Hepatocyte (in vitro differentiated cells): Measurements from ENCODE around the gene ERC2. TPM values are rescaled to one million over a fixed set of nuclear protein-coding genes. Genes with fewer than 3 reads are reported as not detected.

Experiments used
- DNase-seq: peaks from one replicate; pipeline ENCODE4 v3.0.0-alpha.2; 2016; ENCODE audit warnings: low spot score
- H2AFZ ChIP-seq: fragments of 200-600 bp; sonication (generic); 2 replicates; pipeline ENCODE4 v1.6.0; 2016; ENCODE audit warnings: antibody characterized with exemption, mild to moderate bottlenecking
- H3K27ac ChIP-seq: fragments of 200-600 bp; sonication (generic); 2 replicates; pipeline ENCODE4 v1.5.1; 2016; ENCODE audit warnings: mild to moderate bottlenecking
- H3K27me3 ChIP-seq: fragments of 200-600 bp; sonication (generic); 2 replicates; pipeline ENCODE4 v1.6.1; 2016
- H3K36me3 ChIP-seq: fragments of 200-600 bp; sonication (generic); replicated peaks from 2 replicates; pipeline ENCODE4 v1.5.1; 2016; ENCODE audit warnings: low read depth; ENCODE audit not compliant: insufficient read depth
- H3K4me1 ChIP-seq: fragments of 200-600 bp; sonication (generic); 2 replicates; pipeline ENCODE4 v1.5.1; 2016; ENCODE audit warnings: mild to moderate bottlenecking, moderate library complexity; ENCODE audit not compliant: insufficient read depth
- H3K4me2 ChIP-seq: fragments of 200-600 bp; sonication (generic); 2 replicates; pipeline ENCODE4 v1.6.0; 2016
- H3K4me3 ChIP-seq: fragments of 200-600 bp; sonication (generic); 2 replicates; pipeline ENCODE4 v1.5.1; 2016; ENCODE audit warnings: mild to moderate bottlenecking
- H3K79me2 ChIP-seq: fragments of 200-600 bp; sonication (generic); 2 replicates; pipeline ENCODE4 v1.6.0; 2017; ENCODE audit warnings: mild to moderate bottlenecking
- H3K9me2 ChIP-seq: fragments of 200-600 bp; sonication (generic); replicated peaks from 2 replicates; pipeline ENCODE4 v1.6.0; 2017; ENCODE audit warnings: mild to moderate bottlenecking; ENCODE audit not compliant: insufficient read depth
- H3K9me3 ChIP-seq: fragments of 200-600 bp; sonication (generic); 2 replicates; pipeline ENCODE4 v1.5.1; 2016; ENCODE audit warnings: low read depth, mild to moderate bottlenecking
- H4K20me1 ChIP-seq: fragments of 200-600 bp; sonication (generic); 2 replicates; pipeline ENCODE4 v1.6.0; 2016; ENCODE audit warnings: mild to moderate bottlenecking; ENCODE audit not compliant: insufficient read depth, poor library complexity, severe bottlenecking
- EZH2 ChIP-seq: fragments of 200-600 bp; sonication (generic); IDR thresholded peaks from 2 replicates; pipeline ENCODE4 v1.6.1; 2016; ENCODE audit warnings: antibody characterized with exemption, mild to moderate bottlenecking, borderline replicate concordance
- EZH2phosphoT487 ChIP-seq: fragments of 200-600 bp; sonication (generic); IDR thresholded peaks from one replicate; pipeline ENCODE4 v1.6.1; 2018; ENCODE audit warnings: antibody characterized with exemption, mild to moderate bottlenecking, low read depth, moderate library complexity; ENCODE audit not compliant: unreplicated experiment, severe bottlenecking
- WGBS: methylation state at CpG from one replicate; pipeline ENCODE4 v1.1.6; 2016; ENCODE audit warnings: low lambda C conversion rate; ENCODE audit errors: missing lambda C conversion rate; 5-methylcytosine and 5-hydroxymethylcytosine counted together
- polyA plus RNA-seq: library from polyadenylated mRNA; unstranded; fragments of >200 nt; fragmentation: Nextera tagmentation; extraction: Ambion mirVana; gene quantifications from 2 replicates; pipeline ENCODE4 v1.2.1, GENCODE V29; 2016
- total RNA-seq: library from RNA; depleted of rRNA; stranded (reverse); fragments of >200 nt; gene quantifications from 2 replicates; pipeline ENCODE4 v1.2.3, GENCODE V29; 2014
- TF ChIP-seq, protein P1 (sequence below): fragments of 200-600 bp; sonication (generic); IDR thresholded peaks from 2 replicates; pipeline ENCODE4 v1.5.1; 2016; ENCODE audit warnings: antibody characterized with exemption, mild to moderate bottlenecking; ENCODE audit not compliant: poor library complexity

Gene ERC2
- total and polyA plus RNA-seq, 2 experiments from 2014 or later, result 1.2 to 5.3 TPM

DNA sequence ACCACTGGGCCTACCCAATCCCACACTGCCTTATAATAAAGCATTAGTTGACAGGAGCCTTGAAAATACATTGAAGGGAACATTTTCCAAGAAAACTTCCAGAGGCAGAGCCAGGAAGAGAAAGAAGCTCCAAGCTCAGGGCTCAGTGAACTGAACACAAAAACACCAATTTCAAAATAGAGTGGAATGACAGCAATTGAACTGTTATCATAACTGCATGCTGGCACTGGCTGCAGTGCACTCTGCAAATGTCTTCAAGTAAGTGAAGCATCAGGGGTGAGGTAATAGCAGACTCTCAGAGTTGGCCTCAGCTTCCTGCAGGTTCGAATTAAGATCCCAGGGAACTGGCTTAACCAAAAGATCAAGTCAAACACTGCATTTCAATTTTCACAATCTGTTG is 593.2 kb downstream of the ERC2 start:
- WGBS, result 82% methylated on average over 1 of the region's 1 CpG
- TF ChIP-seq EZH2, result no peak
- TF ChIP-seq, protein P1, sequence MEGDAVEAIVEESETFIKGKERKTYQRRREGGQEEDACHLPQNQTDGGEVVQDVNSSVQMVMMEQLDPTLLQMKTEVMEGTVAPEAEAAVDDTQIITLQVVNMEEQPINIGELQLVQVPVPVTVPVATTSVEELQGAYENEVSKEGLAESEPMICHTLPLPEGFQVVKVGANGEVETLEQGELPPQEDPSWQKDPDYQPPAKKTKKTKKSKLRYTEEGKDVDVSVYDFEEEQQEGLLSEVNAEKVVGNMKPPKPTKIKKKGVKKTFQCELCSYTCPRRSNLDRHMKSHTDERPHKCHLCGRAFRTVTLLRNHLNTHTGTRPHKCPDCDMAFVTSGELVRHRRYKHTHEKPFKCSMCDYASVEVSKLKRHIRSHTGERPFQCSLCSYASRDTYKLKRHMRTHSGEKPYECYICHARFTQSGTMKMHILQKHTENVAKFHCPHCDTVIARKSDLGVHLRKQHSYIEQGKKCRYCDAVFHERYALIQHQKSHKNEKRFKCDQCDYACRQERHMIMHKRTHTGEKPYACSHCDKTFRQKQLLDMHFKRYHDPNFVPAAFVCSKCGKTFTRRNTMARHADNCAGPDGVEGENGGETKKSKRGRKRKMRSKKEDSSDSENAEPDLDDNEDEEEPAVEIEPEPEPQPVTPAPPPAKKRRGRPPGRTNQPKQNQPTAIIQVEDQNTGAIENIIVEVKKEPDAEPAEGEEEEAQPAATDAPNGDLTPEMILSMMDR, result no peak
- no peak for TF ChIP-seq EZH2phosphoT487

DNA sequence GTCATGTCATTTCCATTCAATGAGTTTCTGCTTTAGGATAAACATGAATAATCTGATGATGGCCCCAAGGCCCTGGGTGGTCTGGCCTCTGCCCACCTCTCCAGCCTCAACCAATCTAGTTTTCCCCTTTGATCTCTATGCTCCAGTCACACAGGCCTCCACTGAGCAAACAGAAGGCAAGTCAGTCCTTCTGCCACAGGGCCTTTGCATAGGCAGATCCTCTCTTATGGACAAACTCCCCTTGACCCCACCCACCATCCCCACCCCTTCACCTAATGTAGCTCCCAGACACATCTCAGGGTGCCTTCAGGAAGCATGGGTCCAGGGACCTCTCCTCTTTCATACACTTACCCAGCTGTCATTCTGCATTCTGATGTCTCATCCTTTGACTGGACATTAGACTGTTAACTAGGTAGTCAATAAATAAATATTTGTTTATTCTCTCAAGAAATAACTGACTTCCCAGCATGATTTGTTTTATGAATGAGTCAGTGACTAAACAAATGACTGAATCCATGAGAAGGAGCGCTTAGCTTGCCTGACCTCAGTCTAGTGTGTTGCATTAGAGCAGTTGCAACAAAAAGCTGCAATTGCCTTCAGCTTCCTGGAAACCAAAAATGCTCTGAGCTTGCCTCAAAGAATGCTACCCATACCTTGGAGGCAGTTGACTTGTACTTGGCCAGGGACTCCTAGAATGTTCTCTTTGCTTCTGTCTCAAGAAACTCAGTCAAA is 594.6 kb downstream of the ERC2 start:
- no peak for DNase-seq
- H3K27ac ChIP-seq, result no peak overlapping the region
- no peak overlapping the region for H3K4me3 ChIP-seq
- no peak for TF ChIP-seq EZH2phosphoT487
- H3K9me3 ChIP-seq, result no peaks in the 10 kb centered on the region
- no peaks in the 10 kb centered on the region for H3K4me1 ChIP-seq
- H4K20me1 ChIP-seq, result no peaks in the 10 kb centered on the region
- 79% methylated on average over 1 of the region's 1 CpG for WGBS
- no peaks in the 10 kb centered on the region for H3K36me3 ChIP-seq
- H3K9me2 ChIP-seq, result no peaks in the 10 kb centered on the region
- no peaks in the 10 kb centered on the region for H3K27me3 ChIP-seq
- H3K4me2 ChIP-seq, result no peak overlapping the region
- no peak overlapping the region for H2AFZ ChIP-seq
- H3K79me2 ChIP-seq, result no peaks in the 10 kb centered on the region

More for the DNA sequence above, 593.2 kb downstream of the ERC2 start:
- no peaks in the 10 kb centered on the region for H3K27me3 ChIP-seq
- no peaks in the 10 kb centered on the region for H3K36me3 ChIP-seq
- no peak overlapping the region for H2AFZ ChIP-seq
- no peaks in the 10 kb centered on the region for H3K9me3 ChIP-seq
- H3K4me3 ChIP-seq, result no peak overlapping the region
- no peaks in the 10 kb centered on the region for H3K9me2 ChIP-seq
- H3K79me2 ChIP-seq, result no peaks in the 10 kb centered on the region
- H3K4me2 ChIP-seq, result no peak overlapping the region
- no peak for DNase-seq
- H3K27ac ChIP-seq, result no peak overlapping the region
- H4K20me1 ChIP-seq, result no peaks in the 10 kb centered on the region
- peaks cover 2% of the 10 kb centered on the region for H3K4me1 ChIP-seq

DNA sequence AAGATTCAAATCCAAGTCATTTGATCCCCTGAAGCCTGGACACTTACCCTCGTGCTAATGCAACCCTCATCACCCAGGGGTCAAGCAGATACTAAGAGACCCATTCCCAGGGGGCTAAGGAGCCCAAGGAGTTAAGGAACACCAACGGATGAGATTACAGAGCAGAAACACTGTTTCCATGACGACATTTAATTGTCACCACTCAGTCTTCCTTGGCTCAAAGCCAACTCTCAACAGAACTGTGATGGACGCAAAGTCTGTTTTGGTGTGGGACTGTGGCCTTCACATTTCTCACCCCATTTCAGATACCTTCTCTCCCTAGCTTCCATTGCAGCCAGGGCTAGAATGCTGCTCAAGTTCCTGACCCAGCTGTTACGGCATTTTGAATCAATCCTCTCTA is 597.7 kb downstream of the ERC2 start:
- H3K9me2 ChIP-seq, result no peaks in the 10 kb centered on the region
- no peak overlapping the region for H3K4me2 ChIP-seq
- H3K36me3 ChIP-seq, result no peaks in the 10 kb centered on the region
- no peaks in the 10 kb centered on the region for H3K79me2 ChIP-seq
- H3K27me3 ChIP-seq, result no peaks in the 10 kb centered on the region
- TF ChIP-seq EZH2, result no peak
- TF ChIP-seq, protein P1, result no peak
- no peak for TF ChIP-seq EZH2phosphoT487
- no peak overlapping the region for H3K4me3 ChIP-seq
- DNase-seq, result no peak
- 77% methylated on average over 5 of the region's 5 CpGs for WGBS
- no peaks in the 10 kb centered on the region for H3K9me3 ChIP-seq
- no peaks in the 10 kb centered on the region for H3K4me1 ChIP-seq
- H3K27ac ChIP-seq, result no peak overlapping the region
- no peak overlapping the region for H2AFZ ChIP-seq
- H4K20me1 ChIP-seq, result no peaks in the 10 kb centered on the region

DNA sequence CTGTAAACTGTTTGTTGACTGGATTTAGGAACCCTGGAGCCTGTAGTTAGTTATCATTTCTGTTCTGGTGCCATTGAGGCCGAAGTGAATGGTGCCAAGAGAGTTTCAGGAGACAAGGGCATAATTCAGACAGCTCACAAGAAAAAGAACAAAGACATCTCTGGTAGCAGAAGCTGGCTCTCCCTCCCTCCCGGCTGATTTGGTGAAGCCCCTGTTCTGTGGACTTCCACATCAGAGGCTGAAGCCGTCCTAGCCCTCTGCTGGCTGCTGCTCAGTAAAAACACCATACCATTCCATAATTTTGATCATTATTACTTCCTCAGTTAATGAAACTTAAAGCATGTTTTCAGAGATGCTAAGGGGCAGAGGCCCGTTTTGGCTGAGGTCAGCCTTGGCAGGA is 599.9 kb downstream of the ERC2 start:
- Histone ChIP-seq H3K4me3 (no peak overlapping the region), H3K9me3 (no peaks in the 10 kb centered on the region), H4K20me1 (no peaks in the 10 kb centered on the region), H3K9me2 (no peaks in the 10 kb centered on the region), H3K4me2 (no peak overlapping the region), H3K36me3 (no peaks in the 10 kb centered on the region), H2AFZ (no peak overlapping the region), H3K79me2 (no peaks in the 10 kb centered on the region), H3K4me1 (no peaks in the 10 kb centered on the region), H3K27ac (peak overlapping the region; percentile 12), H3K27me3 (no peaks in the 10 kb centered on the region)
- DNase-seq, result no peak
- WGBS, result 59% methylated on average over 4 of the region's 4 CpGs
- TF ChIP-seq EZH2phosphoT487 (no peak), EZH2 (no peak)
- TF ChIP-seq, protein P1, result peak; percentile 11
